ENCODE measurements around the gene PRDM16.

DNA sequence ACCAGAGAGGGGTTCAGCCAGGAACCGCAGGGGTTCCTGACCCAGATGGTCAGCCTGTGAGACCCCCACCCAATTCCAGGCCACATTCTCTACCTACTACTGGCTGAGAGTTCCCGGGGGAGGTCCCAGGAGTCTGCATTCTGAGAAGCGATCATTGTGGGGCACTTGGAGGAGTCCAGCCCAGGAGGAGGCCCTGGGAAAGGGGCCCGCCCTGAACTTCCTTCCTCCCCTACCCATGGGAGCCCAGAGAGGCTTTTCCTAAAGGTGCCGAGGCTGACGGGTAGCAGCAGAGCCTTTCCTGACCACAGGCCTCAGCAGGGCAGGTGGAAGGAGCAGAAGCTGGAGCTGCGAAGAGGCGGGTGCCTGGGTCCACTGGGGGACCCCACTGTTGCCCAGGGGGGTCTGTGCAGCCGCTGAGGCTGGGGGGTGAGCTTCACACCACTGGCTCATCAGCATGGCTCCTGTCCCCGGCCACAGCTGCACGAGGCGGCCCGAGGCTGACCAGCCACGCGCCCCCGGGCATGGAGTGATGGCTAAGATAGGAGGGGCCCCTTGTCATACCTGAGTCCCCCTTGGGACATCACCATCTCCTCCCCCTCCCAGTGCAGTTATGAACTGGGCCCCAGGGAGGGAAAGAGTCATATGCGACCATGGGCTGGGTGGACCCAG lies 127.7 kb downstream of the PRDM16 start:
- TF ChIP-seq JUND (IDR thresholded peaks at IDR 0.05) (no peak), EZH2phosphoT487 (IDR thresholded peaks at IDR 0.05; ENCODE audit: borderline replicate concordance, low read depth) (no peak), TAF1 (IDR thresholded peaks at IDR 0.05; ENCODE audit: borderline replicate concordance, low read depth, low read length) (no peak)
- TF ChIP-seq, protein P1, sequence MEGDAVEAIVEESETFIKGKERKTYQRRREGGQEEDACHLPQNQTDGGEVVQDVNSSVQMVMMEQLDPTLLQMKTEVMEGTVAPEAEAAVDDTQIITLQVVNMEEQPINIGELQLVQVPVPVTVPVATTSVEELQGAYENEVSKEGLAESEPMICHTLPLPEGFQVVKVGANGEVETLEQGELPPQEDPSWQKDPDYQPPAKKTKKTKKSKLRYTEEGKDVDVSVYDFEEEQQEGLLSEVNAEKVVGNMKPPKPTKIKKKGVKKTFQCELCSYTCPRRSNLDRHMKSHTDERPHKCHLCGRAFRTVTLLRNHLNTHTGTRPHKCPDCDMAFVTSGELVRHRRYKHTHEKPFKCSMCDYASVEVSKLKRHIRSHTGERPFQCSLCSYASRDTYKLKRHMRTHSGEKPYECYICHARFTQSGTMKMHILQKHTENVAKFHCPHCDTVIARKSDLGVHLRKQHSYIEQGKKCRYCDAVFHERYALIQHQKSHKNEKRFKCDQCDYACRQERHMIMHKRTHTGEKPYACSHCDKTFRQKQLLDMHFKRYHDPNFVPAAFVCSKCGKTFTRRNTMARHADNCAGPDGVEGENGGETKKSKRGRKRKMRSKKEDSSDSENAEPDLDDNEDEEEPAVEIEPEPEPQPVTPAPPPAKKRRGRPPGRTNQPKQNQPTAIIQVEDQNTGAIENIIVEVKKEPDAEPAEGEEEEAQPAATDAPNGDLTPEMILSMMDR (IDR thresholded peaks at IDR 0.05) = no peak

All from SK-N-SH (cell line).